ENCODE measurements around the gene SNX14. TPM values are rescaled to one million over a fixed set of nuclear protein-coding genes. Genes with fewer than 3 reads are reported as not detected.
"Not testable (repeated sequence)": the region's sequence is repeated elsewhere in the genome, so short reads cannot be mapped to it uniquely, and the experiment has no call there.

The SNX14 gene
- total RNA-seq, 1 donor from 2014 or later, result 33.7 TPM

GRCh38 chr6:85551264-85551663 is 42.4 kb downstream of the SNX14 start:
- Histone ChIP-seq H3K36me3 (peaks cover 50% of the 10 kb centered on the region), H3K27me3 (ENCODE audit: low read depth) (no peaks in the 10 kb centered on the region), H3K9me3 (replicated peaks) (no peaks in the 10 kb centered on the region), H3K4me3 (no peak overlapping the region), H3K4me1 (no peaks in the 10 kb centered on the region), H3K27ac (replicated peaks) (no peak overlapping the region)
- intact Hi-C loops (cut with micrococcal nuclease), result no loop called here
- no peak for DNase-seq
- TF ChIP-seq CTCF (IDR thresholded peaks at IDR 0.05; ENCODE audit: borderline replicate concordance), result no peak

GRCh38 chr6:85547719-85548118 is 45.9 kb downstream of the SNX14 start:
- H3K27me3 ChIP-seq (ENCODE audit: low read depth), result no peaks in the 10 kb centered on the region
- H3K4me1 ChIP-seq, result no peaks in the 10 kb centered on the region
- intact Hi-C loops (cut with micrococcal nuclease), result no loop called here
- H3K4me3 ChIP-seq, result no peak overlapping the region
- no peak for DNase-seq
- H3K9me3 ChIP-seq (replicated peaks), result no peaks in the 10 kb centered on the region
- H3K27ac ChIP-seq (replicated peaks), result no peak overlapping the region
- no peak for TF ChIP-seq CTCF (IDR thresholded peaks at IDR 0.05; ENCODE audit: borderline replicate concordance)
- peaks cover 56% of the 10 kb centered on the region for H3K36me3 ChIP-seq

GRCh38 chr6:85544776-85545175 is 48.9 kb downstream of the SNX14 start:
- Histone ChIP-seq H3K36me3 (peaks cover 73% of the 10 kb centered on the region), H3K4me3 (no peak overlapping the region), H3K9me3 (replicated peaks) (no peaks in the 10 kb centered on the region), H3K27ac (replicated peaks) (no peak overlapping the region), H3K4me1 (no peaks in the 10 kb centered on the region), H3K27me3 (ENCODE audit: low read depth) (no peaks in the 10 kb centered on the region)
- no peak for DNase-seq
- TF ChIP-seq CTCF (IDR thresholded peaks at IDR 0.05; ENCODE audit: borderline replicate concordance), result no peak
- intact Hi-C loops (cut with micrococcal nuclease), result no loop called here

GRCh38 chr6:85537055-85537494 is 56.6 kb downstream of the SNX14 start:
- no peaks in the 10 kb centered on the region for H3K9me3 ChIP-seq (replicated peaks)
- no peaks in the 10 kb centered on the region for H3K27me3 ChIP-seq (ENCODE audit: low read depth)
- H3K36me3 ChIP-seq, result peaks cover 38% of the 10 kb centered on the region
- TF ChIP-seq CTCF (IDR thresholded peaks at IDR 0.05; ENCODE audit: borderline replicate concordance), result peak; percentile 72
- intact Hi-C loops (cut with micrococcal nuclease), result no loop called here
- no peak for DNase-seq
- H3K27ac ChIP-seq (replicated peaks), result no peak overlapping the region
- H3K4me1 ChIP-seq, result no peaks in the 10 kb centered on the region
- no peak overlapping the region for H3K4me3 ChIP-seq

GRCh38 chr6:85524281-85524680 is 69.4 kb downstream of the SNX14 start:
- H3K27ac ChIP-seq (replicated peaks); intact Hi-C loops (cut with micrococcal nuclease); H3K4me3 ChIP-seq; H3K27me3 ChIP-seq (ENCODE audit: low read depth); H3K9me3 ChIP-seq (replicated peaks); H3K4me1 ChIP-seq; DNase-seq: not testable (repeated sequence)
- H3K36me3 ChIP-seq, result peaks cover 85% of the 10 kb centered on the region

- intact Hi-C loops (cut with micrococcal nuclease), result no loop called here
- no peaks in the 10 kb centered on the region for H3K9me3 ChIP-seq (replicated peaks)
- peaks cover 56% of the 10 kb centered on the region for H3K36me3 ChIP-seq
- no peak for DNase-seq
- no peak overlapping the region for H3K4me3 ChIP-seq
- H3K4me1 ChIP-seq, result no peaks in the 10 kb centered on the region
- TF ChIP-seq CTCF (IDR thresholded peaks at IDR 0.05; ENCODE audit: borderline replicate concordance), result no peak
- H3K27ac ChIP-seq (replicated peaks), result no peak overlapping the region
- H3K27me3 ChIP-seq (ENCODE audit: low read depth), result no peaks in the 10 kb centered on the region
These were observed 77.5 kb downstream of the SNX14 start for GRCh38 chr6:85516168-85516567.

All from left ventricle myocardium inferior (tissue), 1 donor.